C1 segment of cervical spinal cord (tissue), 14 donors: Measurements from ENCODE around the gene CAAP1.
"Not testable (repeated sequence)": the region's sequence is repeated elsewhere in the genome, so short reads cannot be mapped to it uniquely, and the experiment has no call there.

ENCODE experiments used
- DNase-seq, 14 donors: peaks; one replicate each; lab custom pipeline; 2025; lab: John Stamatoyannopoulos, UW

CAAP1 gene

GRCh38 chr9:26833792-26834191, 58.8 kb downstream of the CAAP1 start:
- DNase-seq, result no peak

- DNase-seq, result not testable (repeated sequence)
These were observed 64.1 kb downstream of the CAAP1 start for GRCh38 chr9:26828391-26828955.

- DNase-seq, result no peak
These were observed 77.8 kb downstream of the CAAP1 start for GRCh38 chr9:26814799-26815198.

GRCh38 chr9:26813247-26813646, 79.4 kb downstream of the CAAP1 start:
- no peak for DNase-seq

GRCh38 chr9:26812217-26812616, 80.4 kb downstream of the CAAP1 start:
- DNase-seq, result no peak

- no peak for DNase-seq
These were observed 81.5 kb downstream of the CAAP1 start for GRCh38 chr9:26811106-26811505.

GRCh38 chr9:26809795-26810194, 82.8 kb downstream of the CAAP1 start:
- no peak for DNase-seq

GRCh38 chr9:26807161-26807560, 85.4 kb downstream of the CAAP1 start:
- DNase-seq, result no peak

- DNase-seq, result no peak
These were observed 89.7 kb downstream of the CAAP1 start for GRCh38 chr9:26802921-26803320.

- DNase-seq, result no peak
These were observed 90.8 kb downstream of the CAAP1 start for GRCh38 chr9:26801772-26802171.

- no peak for DNase-seq
These were observed 92.3 kb downstream of the CAAP1 start for GRCh38 chr9:26800322-26800721.

GRCh38 chr9:26791274-26791673, 101.3 kb downstream of the CAAP1 start:
- no peak for DNase-seq
